ENCODE results near the gene LIME1. TPM values are rescaled to one million over a fixed set of nuclear protein-coding genes. Genes with fewer than 3 reads are reported as not detected.

The LIME1 gene
- total RNA-seq, 1 experiment from 2014 or later = 25.8 TPM

DNA sequence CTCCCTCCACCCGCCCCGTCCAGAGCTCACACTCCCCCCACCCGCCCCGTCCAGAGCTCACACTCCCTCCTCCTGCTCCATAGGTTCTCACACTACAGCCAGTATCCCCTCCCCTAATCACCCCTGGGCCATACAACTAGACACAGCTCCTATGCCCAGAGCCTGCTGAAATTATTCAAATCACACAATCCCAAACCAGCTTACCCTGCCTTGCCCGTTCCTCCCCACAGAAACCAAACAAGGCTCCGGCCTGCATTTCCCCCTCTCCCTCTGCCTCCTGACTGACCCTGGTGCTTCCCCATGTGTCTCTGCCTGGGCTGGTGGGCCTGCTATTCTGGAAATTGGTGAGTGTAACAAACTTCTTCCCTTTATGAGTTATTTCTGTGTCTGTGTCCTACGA is 21.7 kb downstream of the LIME1 start:
- H3K4me1 Mint-ChIP-seq (ENCODE audit: low read depth, unreplicated experiment) = no peaks in the 10 kb centered on the region
- intact Hi-C loops (cut with micrococcal nuclease; ENCODE audit: unreplicated experiment) = no loop called here
- BruUV-seq (replicated peaks) = no TSS peak
- no peaks in the 10 kb centered on the region for H3K9me3 Mint-ChIP-seq (ENCODE audit: low read depth, unreplicated experiment)
- no peak overlapping the region for H3K4me3 Mint-ChIP-seq (ENCODE audit: low read depth, unreplicated experiment)
- H3K27ac Mint-ChIP-seq (ENCODE audit: unreplicated experiment) = no peak overlapping the region
- CTCF ChIA-PET = interaction anchor here (0.6 kb wide), 1 partner anchor 1668 kb away, joined by 12 read pairs; no protein-coding TSS in a partner anchor
- no peaks in the 10 kb centered on the region for H3K36me3 Mint-ChIP-seq (ENCODE audit: insufficient read depth, unreplicated experiment)
- no peak for DNase-seq
- peaks cover 43% of the 10 kb centered on the region for H3K27me3 Mint-ChIP-seq (ENCODE audit: unreplicated experiment)
- TF ChIP-seq, protein P1, sequence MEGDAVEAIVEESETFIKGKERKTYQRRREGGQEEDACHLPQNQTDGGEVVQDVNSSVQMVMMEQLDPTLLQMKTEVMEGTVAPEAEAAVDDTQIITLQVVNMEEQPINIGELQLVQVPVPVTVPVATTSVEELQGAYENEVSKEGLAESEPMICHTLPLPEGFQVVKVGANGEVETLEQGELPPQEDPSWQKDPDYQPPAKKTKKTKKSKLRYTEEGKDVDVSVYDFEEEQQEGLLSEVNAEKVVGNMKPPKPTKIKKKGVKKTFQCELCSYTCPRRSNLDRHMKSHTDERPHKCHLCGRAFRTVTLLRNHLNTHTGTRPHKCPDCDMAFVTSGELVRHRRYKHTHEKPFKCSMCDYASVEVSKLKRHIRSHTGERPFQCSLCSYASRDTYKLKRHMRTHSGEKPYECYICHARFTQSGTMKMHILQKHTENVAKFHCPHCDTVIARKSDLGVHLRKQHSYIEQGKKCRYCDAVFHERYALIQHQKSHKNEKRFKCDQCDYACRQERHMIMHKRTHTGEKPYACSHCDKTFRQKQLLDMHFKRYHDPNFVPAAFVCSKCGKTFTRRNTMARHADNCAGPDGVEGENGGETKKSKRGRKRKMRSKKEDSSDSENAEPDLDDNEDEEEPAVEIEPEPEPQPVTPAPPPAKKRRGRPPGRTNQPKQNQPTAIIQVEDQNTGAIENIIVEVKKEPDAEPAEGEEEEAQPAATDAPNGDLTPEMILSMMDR (IDR thresholded peaks at IDR 0.05; ENCODE audit: unreplicated experiment) = no peak

GRCh38 chr20:63759377-63759901 is 23.0 kb downstream of the LIME1 start:
- no peak overlapping the region for H3K27ac Mint-ChIP-seq (ENCODE audit: unreplicated experiment)
- no peaks in the 10 kb centered on the region for H3K4me1 Mint-ChIP-seq (ENCODE audit: low read depth, unreplicated experiment)
- H3K36me3 Mint-ChIP-seq (ENCODE audit: insufficient read depth, unreplicated experiment) = no peaks in the 10 kb centered on the region
- no peak for DNase-seq
- intact Hi-C loops (cut with micrococcal nuclease; ENCODE audit: unreplicated experiment) = no loop called here
- no peak overlapping the region for H3K4me3 Mint-ChIP-seq (ENCODE audit: low read depth, unreplicated experiment)
- no peaks in the 10 kb centered on the region for H3K9me3 Mint-ChIP-seq (ENCODE audit: low read depth, unreplicated experiment)
- H3K27me3 Mint-ChIP-seq (ENCODE audit: unreplicated experiment) = peaks cover 44% of the 10 kb centered on the region
- TF ChIP-seq, protein P1 (IDR thresholded peaks at IDR 0.05; ENCODE audit: unreplicated experiment) = no peak
- BruUV-seq (replicated peaks) = no TSS peak
- CTCF ChIA-PET = no interaction called here

DNA sequence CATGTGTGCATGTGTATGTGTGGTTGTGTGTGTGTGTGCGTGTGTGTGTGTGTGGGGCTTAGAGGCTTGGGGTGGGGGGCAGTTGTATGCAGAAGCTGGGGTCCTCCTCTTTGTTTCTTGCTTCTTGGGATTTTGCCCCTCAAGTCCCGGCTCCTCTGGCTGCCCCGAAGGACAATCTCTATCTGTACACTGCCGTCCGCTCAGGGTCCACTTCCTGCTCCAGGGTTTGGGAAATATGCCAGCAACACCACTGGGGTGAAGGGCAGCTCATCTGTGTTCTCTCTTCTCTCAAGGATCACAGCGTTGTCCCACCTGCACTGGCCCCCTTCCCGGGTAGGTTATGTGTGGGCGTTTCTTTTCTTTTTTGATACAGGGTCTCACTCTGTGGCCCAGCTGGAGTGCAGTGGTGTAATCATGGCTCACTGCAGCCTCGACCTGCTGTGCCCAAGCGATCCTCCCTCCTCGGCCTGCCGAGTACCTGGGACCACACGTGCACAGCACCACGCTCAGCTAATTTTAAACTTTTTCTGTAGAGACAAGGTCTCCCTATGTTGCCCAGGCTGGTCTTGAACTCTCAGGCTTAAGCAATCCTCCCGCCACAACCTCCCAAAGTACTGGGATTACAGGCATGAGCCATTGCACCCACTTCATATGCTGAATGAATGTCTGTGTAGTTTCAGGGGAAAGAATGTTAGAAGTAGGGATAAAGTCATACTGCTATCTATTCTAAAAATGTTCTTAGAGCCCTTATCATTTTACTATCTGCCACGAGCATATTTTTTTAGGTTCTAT is 28.8 kb downstream of the LIME1 start:
- H3K27ac Mint-ChIP-seq (ENCODE audit: unreplicated experiment) = no peak overlapping the region
- H3K4me3 Mint-ChIP-seq (ENCODE audit: low read depth, unreplicated experiment) = no peak overlapping the region
- intact Hi-C loops (cut with micrococcal nuclease; ENCODE audit: unreplicated experiment) = no loop called here
- no peaks in the 10 kb centered on the region for H3K4me1 Mint-ChIP-seq (ENCODE audit: low read depth, unreplicated experiment)
- no peaks in the 10 kb centered on the region for H3K36me3 Mint-ChIP-seq (ENCODE audit: insufficient read depth, unreplicated experiment)
- no peaks in the 10 kb centered on the region for H3K9me3 Mint-ChIP-seq (ENCODE audit: low read depth, unreplicated experiment)
- peaks cover 20% of the 10 kb centered on the region for H3K27me3 Mint-ChIP-seq (ENCODE audit: unreplicated experiment)
- CTCF ChIA-PET = no interaction called here
- TF ChIP-seq, protein P1 (IDR thresholded peaks at IDR 0.05; ENCODE audit: unreplicated experiment) = no peak
- BruUV-seq (replicated peaks) = no TSS peak
- DNase-seq = no peak

- CTCF ChIA-PET = no interaction called here
- H3K36me3 Mint-ChIP-seq (ENCODE audit: insufficient read depth, unreplicated experiment) = no peaks in the 10 kb centered on the region
- H3K9me3 Mint-ChIP-seq (ENCODE audit: low read depth, unreplicated experiment) = no peaks in the 10 kb centered on the region
- peaks cover 20% of the 10 kb centered on the region for H3K27me3 Mint-ChIP-seq (ENCODE audit: unreplicated experiment)
- intact Hi-C loops (cut with micrococcal nuclease; ENCODE audit: unreplicated experiment) = no loop called here
- BruUV-seq (replicated peaks) = no TSS peak
- DNase-seq = no peak
- no peak overlapping the region for H3K4me3 Mint-ChIP-seq (ENCODE audit: low read depth, unreplicated experiment)
- TF ChIP-seq, protein P1 (IDR thresholded peaks at IDR 0.05; ENCODE audit: unreplicated experiment) = no peak
- H3K27ac Mint-ChIP-seq (ENCODE audit: unreplicated experiment) = no peak overlapping the region
- no peaks in the 10 kb centered on the region for H3K4me1 Mint-ChIP-seq (ENCODE audit: low read depth, unreplicated experiment)
Measured at GRCh38 chr20:63765902-63766301, 29.4 kb downstream of the LIME1 start.

Measured in Calu3 (cell line).